OCI-LY7 (cell line): ENCODE data around the gene DDAH1.

Experiments used
- EZH2phosphoT487 ChIP-seq: fragments of 200-600 bp; sonication (generic); IDR thresholded peaks from 2 replicates; pipeline ENCODE4 v1.6.1; 2018; ENCODE audit warnings: low read depth, borderline replicate concordance, mild to moderate bottlenecking, mixed run types, antibody characterized with exemption, low read length, moderate library complexity, mixed read lengths
- TF ChIP-seq, protein P1 (sequence below): fragments of 200-600 bp; sonication (generic); conservative IDR thresholded peaks from 2 replicates; pipeline ENCODE4 v1.5.1; 2014; ENCODE audit warnings: mild to moderate bottlenecking, antibody characterized with exemption, low read length, moderate library complexity, mixed read lengths

DNA sequence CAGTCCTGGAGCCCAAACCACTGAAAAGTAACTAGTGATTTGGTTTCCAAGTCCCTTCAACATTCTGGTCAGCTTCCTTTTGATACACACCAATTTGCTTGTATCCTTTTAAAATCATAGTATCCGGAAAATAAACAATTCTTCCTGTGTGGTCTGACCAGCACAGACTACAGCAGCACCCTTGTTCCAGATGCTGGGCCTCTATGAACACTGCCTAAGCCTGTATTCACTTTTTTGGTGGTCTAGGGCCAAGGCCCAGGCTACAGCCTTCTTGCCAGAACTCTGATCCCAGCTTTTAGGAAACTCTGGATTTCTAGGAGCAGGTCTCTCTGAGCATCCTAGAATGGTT, 801 bp upstream of the DDAH1 start:
- TF ChIP-seq, protein P1, sequence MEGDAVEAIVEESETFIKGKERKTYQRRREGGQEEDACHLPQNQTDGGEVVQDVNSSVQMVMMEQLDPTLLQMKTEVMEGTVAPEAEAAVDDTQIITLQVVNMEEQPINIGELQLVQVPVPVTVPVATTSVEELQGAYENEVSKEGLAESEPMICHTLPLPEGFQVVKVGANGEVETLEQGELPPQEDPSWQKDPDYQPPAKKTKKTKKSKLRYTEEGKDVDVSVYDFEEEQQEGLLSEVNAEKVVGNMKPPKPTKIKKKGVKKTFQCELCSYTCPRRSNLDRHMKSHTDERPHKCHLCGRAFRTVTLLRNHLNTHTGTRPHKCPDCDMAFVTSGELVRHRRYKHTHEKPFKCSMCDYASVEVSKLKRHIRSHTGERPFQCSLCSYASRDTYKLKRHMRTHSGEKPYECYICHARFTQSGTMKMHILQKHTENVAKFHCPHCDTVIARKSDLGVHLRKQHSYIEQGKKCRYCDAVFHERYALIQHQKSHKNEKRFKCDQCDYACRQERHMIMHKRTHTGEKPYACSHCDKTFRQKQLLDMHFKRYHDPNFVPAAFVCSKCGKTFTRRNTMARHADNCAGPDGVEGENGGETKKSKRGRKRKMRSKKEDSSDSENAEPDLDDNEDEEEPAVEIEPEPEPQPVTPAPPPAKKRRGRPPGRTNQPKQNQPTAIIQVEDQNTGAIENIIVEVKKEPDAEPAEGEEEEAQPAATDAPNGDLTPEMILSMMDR = no peak
- no peak for TF ChIP-seq EZH2phosphoT487
